NB4 (cell line): ENCODE results near the gene FRY.
A peak's percentile ranks its signal among the peaks of the same experiment; 100 is the strongest.

Experiments
- DNase-seq: peaks from one replicate; pipeline ENCODE4 v3.0.0; 2010; ENCODE audit warnings: low read depth
- H3K4me3 ChIP-seq: one replicate; pipeline ENCODE4 v1.5.1; 2011; ENCODE audit warnings: mild to moderate bottlenecking, low read depth, low read length, moderate library complexity
- MAX ChIP-seq: IDR thresholded peaks from 2 replicates; pipeline ENCODE4 v1.6.1; 2011; ENCODE audit warnings: low read depth, low read length
- MYC ChIP-seq: IDR thresholded peaks from 2 replicates; pipeline ENCODE4 v1.6.1; 2011; ENCODE audit warnings: low read depth, low read length
- POLR2A ChIP-seq: IDR thresholded peaks from 2 replicates; pipeline ENCODE4 v1.6.1; 2011; ENCODE audit warnings: mild to moderate bottlenecking; ENCODE audit not compliant: insufficient read length; ENCODE audit errors: extremely low read depth
- TF ChIP-seq, protein P1 (sequence below): IDR thresholded peaks from one replicate; pipeline ENCODE4 v1.5.1; 2012; ENCODE audit warnings: low read depth, low read length

The FRY gene

GRCh38 chr13:32164622-32165268 is 133.2 kb downstream of the FRY start:
- H3K4me3 ChIP-seq = no peak overlapping the region
- DNase-seq = peak; percentile 80
- TF ChIP-seq MAX = no peak
- TF ChIP-seq, protein P1, sequence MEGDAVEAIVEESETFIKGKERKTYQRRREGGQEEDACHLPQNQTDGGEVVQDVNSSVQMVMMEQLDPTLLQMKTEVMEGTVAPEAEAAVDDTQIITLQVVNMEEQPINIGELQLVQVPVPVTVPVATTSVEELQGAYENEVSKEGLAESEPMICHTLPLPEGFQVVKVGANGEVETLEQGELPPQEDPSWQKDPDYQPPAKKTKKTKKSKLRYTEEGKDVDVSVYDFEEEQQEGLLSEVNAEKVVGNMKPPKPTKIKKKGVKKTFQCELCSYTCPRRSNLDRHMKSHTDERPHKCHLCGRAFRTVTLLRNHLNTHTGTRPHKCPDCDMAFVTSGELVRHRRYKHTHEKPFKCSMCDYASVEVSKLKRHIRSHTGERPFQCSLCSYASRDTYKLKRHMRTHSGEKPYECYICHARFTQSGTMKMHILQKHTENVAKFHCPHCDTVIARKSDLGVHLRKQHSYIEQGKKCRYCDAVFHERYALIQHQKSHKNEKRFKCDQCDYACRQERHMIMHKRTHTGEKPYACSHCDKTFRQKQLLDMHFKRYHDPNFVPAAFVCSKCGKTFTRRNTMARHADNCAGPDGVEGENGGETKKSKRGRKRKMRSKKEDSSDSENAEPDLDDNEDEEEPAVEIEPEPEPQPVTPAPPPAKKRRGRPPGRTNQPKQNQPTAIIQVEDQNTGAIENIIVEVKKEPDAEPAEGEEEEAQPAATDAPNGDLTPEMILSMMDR = peak; percentile 71

GRCh38 chr13:32165796-32166195 is 134.2 kb downstream of the FRY start:
- peak; percentile 31 for DNase-seq
- no peak overlapping the region for H3K4me3 ChIP-seq
- TF ChIP-seq, protein P1 = no peak
- TF ChIP-seq MAX = no peak
- no peak for TF ChIP-seq POLR2A
- no peak for TF ChIP-seq MYC

- no peak overlapping the region for H3K4me3 ChIP-seq
- TF ChIP-seq MAX (no peak), POLR2A (no peak), MYC (no peak)
- TF ChIP-seq, protein P1 = no peak
- no peak for DNase-seq
These were observed 136.6 kb downstream of the FRY start for GRCh38 chr13:32168131-32168530.

- TF ChIP-seq, protein P1 = no peak
- TF ChIP-seq MYC (no peak), MAX (no peak), POLR2A (no peak)
- no peak overlapping the region for H3K4me3 ChIP-seq
- no peak for DNase-seq
These were observed 139.3 kb downstream of the FRY start for GRCh38 chr13:32170841-32171240.

GRCh38 chr13:32173881-32174280 is 142.3 kb downstream of the FRY start:
- TF ChIP-seq POLR2A (no peak), MAX (no peak)
- TF ChIP-seq, protein P1 = no peak
- DNase-seq = no peak
- H3K4me3 ChIP-seq = no peak overlapping the region
